ENCODE data around the gene DNAAF3.

The DNAAF3 gene

DNA sequence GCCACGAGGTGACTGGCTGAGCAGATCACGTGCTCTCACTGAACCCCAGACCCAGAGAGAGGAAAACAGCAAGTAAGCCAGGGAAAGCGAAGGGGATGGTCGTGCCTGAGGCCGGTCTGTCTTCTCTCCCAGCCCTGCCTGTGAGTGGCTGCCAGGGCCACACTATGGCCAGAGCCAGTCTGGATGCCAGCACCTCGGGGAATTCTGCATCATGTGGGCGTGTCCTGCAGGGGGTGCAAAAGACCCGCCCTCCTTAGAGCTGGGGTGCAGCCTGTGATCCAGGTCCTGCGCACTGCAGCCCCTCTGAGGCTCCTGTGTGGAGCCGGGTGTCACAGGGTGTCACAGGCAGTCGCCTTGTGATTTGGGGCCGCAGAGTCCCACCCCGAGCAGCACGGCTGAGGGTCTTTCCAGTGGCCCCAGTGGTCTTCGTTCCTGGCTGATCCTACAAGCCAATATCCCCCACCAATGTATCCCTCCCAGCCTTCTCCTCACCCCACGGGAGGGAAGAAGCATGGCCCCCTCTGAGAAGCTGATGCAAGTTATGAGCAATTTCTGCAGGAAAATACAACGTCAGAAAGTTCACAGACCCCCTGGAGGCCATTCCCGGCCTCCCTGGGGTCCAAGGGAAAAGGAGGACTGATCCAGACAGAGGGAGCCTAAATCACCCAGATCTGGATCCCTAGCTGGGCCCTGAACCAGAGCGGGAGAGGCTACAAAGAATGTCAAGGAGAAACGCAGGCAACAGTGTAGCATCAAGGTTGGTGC is 56.7 kb downstream of the DNAAF3 start:
- no peak overlapping the region for H3K4me3 ChIP-seq (ENCODE audit: low read depth, low read length)
- no peak for DNase-seq (ENCODE audit: low read depth)
- TF ChIP-seq, protein P1, sequence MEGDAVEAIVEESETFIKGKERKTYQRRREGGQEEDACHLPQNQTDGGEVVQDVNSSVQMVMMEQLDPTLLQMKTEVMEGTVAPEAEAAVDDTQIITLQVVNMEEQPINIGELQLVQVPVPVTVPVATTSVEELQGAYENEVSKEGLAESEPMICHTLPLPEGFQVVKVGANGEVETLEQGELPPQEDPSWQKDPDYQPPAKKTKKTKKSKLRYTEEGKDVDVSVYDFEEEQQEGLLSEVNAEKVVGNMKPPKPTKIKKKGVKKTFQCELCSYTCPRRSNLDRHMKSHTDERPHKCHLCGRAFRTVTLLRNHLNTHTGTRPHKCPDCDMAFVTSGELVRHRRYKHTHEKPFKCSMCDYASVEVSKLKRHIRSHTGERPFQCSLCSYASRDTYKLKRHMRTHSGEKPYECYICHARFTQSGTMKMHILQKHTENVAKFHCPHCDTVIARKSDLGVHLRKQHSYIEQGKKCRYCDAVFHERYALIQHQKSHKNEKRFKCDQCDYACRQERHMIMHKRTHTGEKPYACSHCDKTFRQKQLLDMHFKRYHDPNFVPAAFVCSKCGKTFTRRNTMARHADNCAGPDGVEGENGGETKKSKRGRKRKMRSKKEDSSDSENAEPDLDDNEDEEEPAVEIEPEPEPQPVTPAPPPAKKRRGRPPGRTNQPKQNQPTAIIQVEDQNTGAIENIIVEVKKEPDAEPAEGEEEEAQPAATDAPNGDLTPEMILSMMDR (IDR thresholded peaks at IDR 0.05; ENCODE audit: low read depth, low read length, missing control alignments): no peak
